ENCODE results near the gene FURIN. TPM values are rescaled to one million over a fixed set of nuclear protein-coding genes. Genes with fewer than 3 reads are reported as not detected.

FURIN gene
- total and polyA plus RNA-seq, 9 of the 15 experiments (the other 6 are each of a cell fraction or from before 2014, with no cell fraction given), result 0.92 to 99.9 (median 34.8) TPM

- TF ChIP-seq EZH2 (IDR thresholded peaks at IDR 0.05; ENCODE audit: borderline replicate concordance, low read depth, low read length) (no peak), JUND (IDR thresholded peaks at IDR 0.05; ENCODE audit: borderline replicate concordance, low read depth, low read length) (peak; percentile 87), JUND (tag; IDR thresholded peaks at IDR 0.05; ENCODE audit: borderline replicate concordance, low read depth, low read length) (peak; percentile 88; the same call in 1 of the 3 replicates), RFX5 (IDR thresholded peaks at IDR 0.05; ENCODE audit: low read depth, low read length) (no peak), HOXB6 (CRISPR knock-in tag; IDR thresholded peaks at IDR 0.05; ENCODE audit: borderline replicate concordance) (no peak), ESRRA (IDR thresholded peaks at IDR 0.05; ENCODE audit: borderline replicate concordance, low read depth) (peak; percentile 78), NRF1 (conservative IDR thresholded peaks at IDR 0.05 in 1 of 2, IDR thresholded peaks at IDR 0.05 in 1 of 2) (peak; percentile 58 to 64), ZNF561 (CRISPR knock-in tag; conservative IDR thresholded peaks at IDR 0.05) (no peak), ZNF143 (CRISPR knock-in tag; IDR thresholded peaks at IDR 0.05) (no peak), MTA1 (IDR thresholded peaks at IDR 0.05; ENCODE audit: borderline replicate concordance) (no peak), POLR2G (IDR thresholded peaks at IDR 0.05; ENCODE audit: low read depth, low read length) (peak; percentile 76), SNAPC5 (CRISPR knock-in tag; IDR thresholded peaks at IDR 0.05) (no peak), RFX7 (CRISPR knock-in tag; IDR thresholded peaks at IDR 0.05) (no peak), RBFOX2 (IDR thresholded peaks at IDR 0.05; ENCODE audit: low read depth, low read length) (peak; percentile 70), CTCF (IDR thresholded peaks at IDR 0.05 in 2 of 3, conservative IDR thresholded peaks at IDR 0.05 in 1 of 3; ENCODE audit: insufficient read depth in 2 of 3, low read depth in 1 of 3, low read length in 3 of 3) (peak in 2 of 3 experiments; percentile 24 to 31; a peak in 2 of 6 replicates), SMARCB1 (IDR thresholded peaks at IDR 0.05; ENCODE audit: insufficient read length, low read depth) (no peak), ZNF445 (CRISPR knock-in tag; IDR thresholded peaks at IDR 0.05; ENCODE audit: low read depth) (no peak), RAD51 (IDR thresholded peaks at IDR 0.05; ENCODE audit: borderline replicate concordance, low read depth) (peak; percentile 58; the same call in 1 of the 2 replicates)
These were observed 47.5 kb downstream of the FURIN start (continued) for GRCh38 chr15:90915808-90916440.

Data from K562 (cell line).